ENCODE results near the gene NAP1L1. TPM values are rescaled to one million over a fixed set of nuclear protein-coding genes. Genes with fewer than 3 reads are reported as not detected.

Gene NAP1L1
- total RNA-seq, 4 donors from 2014 or later = 103 to 279 (median 201) TPM

GRCh38 chr12:76028571-76029277 is 55.8 kb downstream of the NAP1L1 start:
- no peak for TF ChIP-seq POLR2A (IDR thresholded peaks at IDR 0.05)
- H3K4me1 ChIP-seq = peaks cover 0 to 68% (median 7%) of the 10 kb centered on the region in 3 donors
- H3K27me3 ChIP-seq = no peaks in the 10 kb centered on the region
- H3K9me3 ChIP-seq = no peaks in the 10 kb centered on the region
- intact Hi-C loops (cut with DNase I) = no loop called here
- H3K27ac ChIP-seq = peak overlapping the region; percentile 0 to 99 (median 76)
- 22 to 24% methylated on average over 3 of the region's 3 CpGs for WGBS, 2 donors
- peak overlapping the region; percentile 70 to 99 (median 86) for H3K4me3 ChIP-seq
- no peak for DNase-seq
- no peaks in the 10 kb centered on the region for H3K36me3 ChIP-seq

- WGBS, 2 donors = 53% methylated on average over 1 of the region's 1 CpG
- Histone ChIP-seq H3K27me3 (no peaks in the 10 kb centered on the region), H3K4me1 (peaks cover 0 to 53% (median 7%) of the 10 kb centered on the region in 3 donors), H3K9me3 (no peaks in the 10 kb centered on the region), H3K36me3 (no peaks in the 10 kb centered on the region), H3K4me3 (no peak overlapping the region), H3K27ac (peak overlapping the region in 3 of 4 donors; percentile 41 to 98 (median 53))
- intact Hi-C loops (cut with DNase I) = no loop called here
- DNase-seq = no peak
- no peak for TF ChIP-seq CTCF (IDR thresholded peaks at IDR 0.05)
- TF ChIP-seq POLR2A (IDR thresholded peaks at IDR 0.05) = no peak
These were observed 57.8 kb downstream of the NAP1L1 start for GRCh38 chr12:76026643-76027063.

GRCh38 chr12:76025601-76026575 is 58.6 kb downstream of the NAP1L1 start:
- H3K4me1 ChIP-seq = peaks cover 0 to 59% (median 7%) of the 10 kb centered on the region in 3 donors
- TF ChIP-seq POLR2A (IDR thresholded peaks at IDR 0.05) (no peak), CTCF (IDR thresholded peaks at IDR 0.05) (no peak)
- H3K4me3 ChIP-seq = no peak overlapping the region
- intact Hi-C loops (cut with DNase I) = no loop called here
- 50 to 55% methylated on average over 7 of the region's 7 CpGs for WGBS, 2 donors
- H3K9me3 ChIP-seq = no peaks in the 10 kb centered on the region
- no peaks in the 10 kb centered on the region for H3K36me3 ChIP-seq
- peak overlapping the region in 3 of 4 donors; percentile 41 to 98 (median 53) for H3K27ac ChIP-seq
- no peak for DNase-seq
- H3K27me3 ChIP-seq = no peaks in the 10 kb centered on the region

GRCh38 chr12:76024942-76025600 is 59.4 kb downstream of the NAP1L1 start:
- Histone ChIP-seq H3K4me3 (no peak overlapping the region), H3K36me3 (no peaks in the 10 kb centered on the region), H3K27me3 (no peaks in the 10 kb centered on the region), H3K9me3 (no peaks in the 10 kb centered on the region), H3K4me1 (peaks cover 3 to 67% (median 13%) of the 10 kb centered on the region in 3 donors), H3K27ac (peak overlapping the region in 2 of 4 donors; percentile 16 to 98)
- no peak for DNase-seq
- 35 to 37% methylated on average over 3 of the region's 3 CpGs for WGBS, 2 donors
- intact Hi-C loops (cut with DNase I) = no loop called here
- TF ChIP-seq CTCF (IDR thresholded peaks at IDR 0.05) (no peak), POLR2A (IDR thresholded peaks at IDR 0.05) (no peak)

GRCh38 chr12:76024102-76024781 is 60.2 kb downstream of the NAP1L1 start:
- WGBS, 2 donors = 78 to 87% methylated on average over 6 to 8 of the region's 8 CpGs
- Histone ChIP-seq H3K4me3 (no peak overlapping the region), H3K4me1 (peaks cover 3 to 66% (median 18%) of the 10 kb centered on the region in 3 donors), H3K9me3 (no peaks in the 10 kb centered on the region), H3K27me3 (no peaks in the 10 kb centered on the region), H3K27ac (no peak overlapping the region), H3K36me3 (no peaks in the 10 kb centered on the region)
- no peak for TF ChIP-seq CTCF (IDR thresholded peaks at IDR 0.05)
- no peak for TF ChIP-seq POLR2A (IDR thresholded peaks at IDR 0.05)
- intact Hi-C loops (cut with DNase I) = no loop called here
- no peak for DNase-seq
